Endothelial cell of hepatic sinusoid (primary cell): ENCODE measurements around the gene KBTBD12.

Experiments used
- in situ Hi-C: cut with HindIII; loops from 2 replicates; pipeline ENCODE4 v1.10.0; 2017; ENCODE audit warnings: low sequenced_read_pairs

KBTBD12 gene

DNA sequence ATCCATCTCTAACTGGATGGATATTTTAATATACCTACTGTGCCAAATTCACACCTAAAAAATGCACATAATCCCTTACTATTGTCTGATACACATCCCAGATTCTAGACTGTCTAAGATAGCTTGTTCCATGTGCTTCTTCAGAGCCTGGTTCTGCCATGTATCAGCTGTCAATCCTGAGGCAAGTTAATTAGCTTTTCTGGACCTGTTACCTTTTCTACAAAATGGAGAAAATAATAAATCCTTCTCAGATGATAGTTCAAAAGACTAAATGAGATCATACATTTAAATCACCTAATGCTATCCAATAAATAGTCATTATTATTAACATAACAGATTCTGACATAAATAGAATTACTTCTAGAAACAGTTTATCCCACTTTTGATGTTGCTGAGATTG lies 66.1 kb downstream of the KBTBD12 start:
- in situ Hi-C loops = no loop called here

DNA sequence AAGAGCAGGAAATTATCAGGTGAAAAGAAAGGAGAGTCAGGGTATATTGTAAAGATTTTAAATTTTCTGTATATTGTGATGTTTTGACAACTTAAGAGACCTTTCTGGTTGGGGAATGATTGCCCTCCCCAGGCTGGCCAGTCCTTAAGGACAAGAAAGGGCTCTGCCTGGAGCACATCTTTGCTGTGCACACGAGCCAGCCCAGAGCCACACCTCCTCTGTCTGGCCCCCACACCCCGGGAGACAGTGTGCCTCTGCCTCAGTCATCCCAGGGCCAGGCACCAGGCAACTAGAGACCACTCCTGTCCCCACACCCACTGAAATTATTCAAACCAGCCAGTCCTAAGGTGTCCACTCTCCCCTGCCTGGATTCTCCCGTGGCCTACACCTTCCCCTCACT lies 67.1 kb downstream of the KBTBD12 start:
- in situ Hi-C loops = no loop called here

GRCh38 chr3:127984241-127984975 lies 69.4 kb downstream of the KBTBD12 start:
- in situ Hi-C loops = no loop called here

- in situ Hi-C loops = no loop called here
Observed at GRCh38 chr3:127985216-127985615, 70.2 kb downstream of the KBTBD12 start.

- in situ Hi-C loops = no loop called here
Observed at GRCh38 chr3:127985655-127986225, 70.7 kb downstream of the KBTBD12 start.

GRCh38 chr3:127986803-127987202 lies 71.8 kb downstream of the KBTBD12 start:
- in situ Hi-C loops = no loop called here

- in situ Hi-C loops = no loop called here
Observed at GRCh38 chr3:127987309-127987995, 72.4 kb downstream of the KBTBD12 start.

DNA sequence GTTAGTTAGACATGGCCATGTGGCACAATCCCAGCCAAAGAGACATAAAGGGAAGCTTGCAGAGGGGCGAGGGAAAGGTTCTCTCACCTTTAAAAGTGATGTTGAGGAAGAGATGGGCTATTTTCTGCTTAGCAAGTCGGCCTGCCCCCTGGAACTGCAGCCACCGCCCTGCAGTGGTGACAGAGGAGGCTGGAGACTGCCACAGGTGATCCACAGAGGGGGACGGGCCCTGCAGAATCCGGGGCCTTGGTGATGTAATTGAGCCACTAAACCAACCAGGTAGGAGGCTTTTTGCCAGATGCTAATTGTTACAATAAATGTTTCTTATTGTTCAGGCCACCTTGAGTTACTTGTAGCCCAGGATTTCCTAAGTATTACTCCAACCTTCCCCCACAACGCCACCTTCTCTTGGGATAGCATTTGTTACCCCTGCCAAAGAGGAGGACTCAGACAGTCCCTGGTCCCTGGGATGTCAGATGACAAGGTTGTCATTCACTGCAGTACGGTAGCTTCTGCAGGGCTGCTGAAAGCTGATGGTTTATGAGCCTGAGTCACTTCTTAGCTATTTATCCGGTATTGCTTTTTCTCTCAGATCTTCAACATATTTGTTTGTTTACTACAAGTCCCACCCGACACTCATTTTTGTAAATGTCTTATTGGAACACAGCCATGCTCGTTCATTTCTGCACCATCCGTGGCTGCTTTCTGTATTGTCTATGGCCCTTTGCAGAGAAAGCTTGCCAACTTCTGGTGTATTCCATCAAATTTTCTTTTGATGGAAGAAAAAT lies 73.9 kb downstream of the KBTBD12 start:
- in situ Hi-C loops = no loop called here

GRCh38 chr3:127990051-127990450 lies 75.0 kb downstream of the KBTBD12 start:
- in situ Hi-C loops = no loop called here

GRCh38 chr3:127990461-127990860 lies 75.4 kb downstream of the KBTBD12 start:
- in situ Hi-C loops = no loop called here

DNA sequence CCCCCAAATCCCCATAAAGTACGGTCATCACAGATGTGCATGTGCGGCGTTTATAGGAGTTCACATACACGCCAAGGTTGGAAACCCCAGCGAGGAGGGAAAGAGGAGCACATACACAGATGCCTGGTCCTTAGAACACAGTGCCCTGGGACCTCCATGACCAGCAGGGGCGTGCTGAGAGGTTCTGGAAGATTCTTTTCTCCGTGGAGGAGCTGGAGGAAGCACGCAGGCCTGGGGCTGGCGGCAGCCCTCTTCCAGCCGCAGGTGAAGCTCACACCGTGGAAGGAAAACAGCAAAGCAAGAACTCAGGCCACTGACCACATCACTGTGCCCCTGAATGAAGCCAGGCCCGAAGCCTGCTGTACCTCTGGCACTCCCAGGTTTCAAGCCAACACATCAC lies 76.2 kb downstream of the KBTBD12 start:
- in situ Hi-C loops = no loop called here

- in situ Hi-C loops = no loop called here
Observed at GRCh38 chr3:127991681-127992080, 76.6 kb downstream of the KBTBD12 start.

- in situ Hi-C loops = no loop called here
Observed at GRCh38 chr3:127992127-127992526, 77.1 kb downstream of the KBTBD12 start.

GRCh38 chr3:127994011-127994410 lies 79.0 kb downstream of the KBTBD12 start:
- in situ Hi-C loops = no loop called here

DNA sequence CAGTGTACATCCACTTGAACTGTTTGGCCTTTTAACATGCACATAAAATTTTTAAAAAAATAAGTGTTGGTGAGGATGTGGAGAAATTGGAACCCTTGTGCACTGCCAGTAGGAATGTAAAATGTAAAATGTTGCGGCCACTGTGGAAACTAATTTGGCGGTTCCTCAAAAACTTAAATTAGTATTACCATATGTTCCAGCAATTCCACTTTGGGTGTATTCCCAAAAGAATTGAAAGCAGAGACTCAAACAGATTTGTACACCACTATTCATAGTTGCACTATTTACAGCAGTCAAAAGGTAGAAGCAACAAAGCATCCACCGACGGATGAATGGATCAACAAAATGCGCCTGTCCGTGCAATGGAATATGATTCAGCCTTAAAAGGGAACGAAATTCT lies 82.0 kb downstream of the KBTBD12 start:
- in situ Hi-C loops = no loop called here

DNA sequence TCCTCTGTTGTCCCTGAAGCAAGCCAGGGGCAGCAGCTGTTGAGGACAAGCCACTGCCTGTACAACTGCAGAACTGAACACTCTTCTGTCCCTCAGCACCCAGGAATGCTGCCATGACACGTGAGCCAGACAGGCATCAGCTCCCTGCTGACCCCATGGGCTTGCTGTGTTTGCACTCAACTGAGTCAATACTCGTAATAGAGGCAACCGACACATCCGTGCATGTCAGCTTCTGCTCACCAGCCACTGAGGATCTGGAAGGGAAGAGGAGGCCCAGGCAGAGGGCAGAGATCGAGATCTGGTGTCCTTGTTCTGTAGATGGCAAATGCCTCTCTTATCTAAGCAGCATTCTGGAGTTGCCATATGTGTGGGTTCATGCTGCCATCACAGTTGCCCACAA lies 82.9 kb downstream of the KBTBD12 start:
- in situ Hi-C loops = no loop called here

- in situ Hi-C loops = no loop called here
Observed at GRCh38 chr3:127998596-127998995, 83.6 kb downstream of the KBTBD12 start.

- in situ Hi-C loops = loop anchor here (5.0 kb wide), 3 partner anchors 42 to 87 kb away; no protein-coding TSS in a partner anchor
Observed at GRCh38 chr3:127999509-128000106, 84.6 kb downstream of the KBTBD12 start.

- in situ Hi-C loops = loop anchor here (5.0 kb wide), 3 partner anchors 44 to 89 kb away; no protein-coding TSS in a partner anchor
Observed at GRCh38 chr3:128001576-128001975, 86.5 kb downstream of the KBTBD12 start.

DNA sequence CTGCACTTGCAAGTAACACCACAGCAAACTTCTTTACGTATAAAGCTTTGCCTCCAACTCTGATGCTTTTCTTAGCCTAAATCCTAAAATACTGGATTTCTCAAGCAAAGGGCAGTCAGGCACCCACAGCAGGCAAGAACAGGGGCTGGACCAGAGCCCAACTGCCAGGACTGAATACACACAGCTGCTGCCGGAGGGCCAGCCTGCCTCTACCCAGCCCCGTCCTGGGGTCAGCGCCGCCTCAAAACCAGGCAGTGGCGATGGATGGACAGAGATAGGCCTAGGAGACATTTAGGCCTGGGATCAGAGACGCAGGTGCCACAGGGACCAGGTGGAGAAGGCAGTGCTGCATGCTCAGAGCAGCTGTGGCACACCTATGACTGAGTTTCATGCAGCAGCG lies 89.6 kb downstream of the KBTBD12 start:
- in situ Hi-C loops = loop anchor here (5.0 kb wide), 3 partner anchors 47 to 92 kb away; no protein-coding TSS in a partner anchor
